Measurements from ENCODE around the gene CUL4A. TPM values are rescaled to one million over a fixed set of nuclear protein-coding genes. Genes with fewer than 3 reads are reported as not detected.

The CUL4A gene
- total and polyA plus RNA-seq, 9 of the 15 experiments (the other 6 are each of a cell fraction or from before 2014, with no cell fraction given), result 21.1 to 92.0 (median 63.2) TPM

- H3K79me2 ChIP-seq (ENCODE audit: control insufficient read depth, insufficient read depth, low read length), result peaks cover 59% of the 10 kb centered on the region
Observed at GRCh38 chr13:113224486-113224885, 15.1 kb downstream of the CUL4A start.

GRCh38 chr13:113225515-113225914, 16.1 kb downstream of the CUL4A start:
- WGBS (ENCODE audit: insufficient coverage, low coverage, missing lambda C conversion rate), result 93% methylated on average over 4 of the region's 7 CpGs
- Histone ChIP-seq H3K9ac (ENCODE audit: insufficient read depth in 1 of 2, low read depth in 2 of 2, low read length in 2 of 2) (no peak overlapping the region), H3K9me1 (ENCODE audit: control insufficient read depth, insufficient read depth, low read length) (peaks cover 7% of the 10 kb centered on the region), H2AFZ (ENCODE audit: low read depth, low read length) (no peak overlapping the region), H3K4me2 (ENCODE audit: insufficient read depth, low read length) (no peak overlapping the region), H3K4me3 (no peak overlapping the region), H3K9me3 (replicated peaks; ENCODE audit: control insufficient read depth, insufficient read depth, low read depth, low read length) (no peaks in the 10 kb centered on the region), H3K36me3 (ENCODE audit: control insufficient read depth, insufficient read depth, low read length) (peaks cover 90% of the 10 kb centered on the region), H3K27ac (ENCODE audit: extremely low read depth, low read depth, low read length) (no peak overlapping the region), H4K20me1 (replicated peaks; ENCODE audit: control insufficient read depth, insufficient read depth, low read length) (peaks cover 9% of the 10 kb centered on the region; the same call in 1 of the 2 replicates), H3K79me2 (ENCODE audit: control insufficient read depth, insufficient read depth, low read length) (peaks cover 48% of the 10 kb centered on the region), H3K4me1 (replicated peaks in 1 of 2; ENCODE audit: control insufficient read depth in 2 of 2, insufficient read depth in 2 of 2, low read length in 2 of 2) (peaks cover 8 to 13% of the 10 kb centered on the region in 2 experiments; a peak in 4 of 5 replicates), H3K27me3 (ENCODE audit: control insufficient read depth in 2 of 2, insufficient read depth in 2 of 2, low read length in 2 of 2) (no peaks in the 10 kb centered on the region)
- POLR2A ChIA-PET, result interaction anchor here (0.6 to 1.1 kb wide), 2 partner anchors 9 to 175 kb away, joined by 3 read pairs; no protein-coding TSS in a partner anchor
- CTCF ChIA-PET (ENCODE audit: low intra/inter-chr PET ratio), result no interaction called here
- FAIRE-seq, result no peak
- ATAC-seq, result no peak
- no peak for DNase-seq (ENCODE audit: extremely low read depth in 1 of 4, low spot score in 3 of 4)
- intact Hi-C loops (cut with micrococcal nuclease) (no loop called here), in situ Hi-C loops (cut with MboI) (no loop called here)
- no TSS peak for BruUV-seq (replicated peaks)
- TF ChIP-seq ELF4 (CRISPR knock-in tag; IDR thresholded peaks at IDR 0.05), result no peak
- no peak for TF ChIP-seq GATAD2B (IDR thresholded peaks at IDR 0.05; ENCODE audit: borderline replicate concordance)
- no peak for TF ChIP-seq ZBTB2 (IDR thresholded peaks at IDR 0.05)
- no peak for TF ChIP-seq ZNF311 (CRISPR knock-in tag; IDR thresholded peaks at IDR 0.05)
- no peak for TF ChIP-seq ETV5 (CRISPR knock-in tag; IDR thresholded peaks at IDR 0.05; ENCODE audit: low read depth)
- TF ChIP-seq HNRNPL (IDR thresholded peaks at IDR 0.05; ENCODE audit: low read depth, low read length), result no peak
- no peak for TF ChIP-seq FOSL1 (tag; conservative IDR thresholded peaks at IDR 0.05)
- TF ChIP-seq RREB1 (CRISPR knock-in tag; IDR thresholded peaks at IDR 0.05), result no peak

More at GRCh38 chr13:113224486-113224885, 15.1 kb downstream of the CUL4A start:
- Histone ChIP-seq H3K27me3 (ENCODE audit: control insufficient read depth in 2 of 2, insufficient read depth in 2 of 2, low read length in 2 of 2) (no peaks in the 10 kb centered on the region), H3K9me1 (ENCODE audit: control insufficient read depth, insufficient read depth, low read length) (peaks cover 7% of the 10 kb centered on the region), H4K20me1 (replicated peaks; ENCODE audit: control insufficient read depth, insufficient read depth, low read length) (peaks cover 10% of the 10 kb centered on the region), H3K4me2 (ENCODE audit: insufficient read depth, low read length) (no peak overlapping the region), H3K36me3 (ENCODE audit: control insufficient read depth, insufficient read depth, low read length) (peaks cover 88% of the 10 kb centered on the region), H2AFZ (ENCODE audit: low read depth, low read length) (no peak overlapping the region), H3K27ac (ENCODE audit: extremely low read depth, low read depth, low read length) (no peak overlapping the region), H3K4me1 (replicated peaks in 1 of 2; ENCODE audit: control insufficient read depth in 2 of 2, insufficient read depth in 2 of 2, low read length in 2 of 2) (peaks cover 18 to 19% of the 10 kb centered on the region in 2 experiments), H3K9ac (ENCODE audit: insufficient read depth in 1 of 2, low read depth in 2 of 2, low read length in 2 of 2) (no peak overlapping the region), H3K4me3 (no peak overlapping the region), H3K9me3 (replicated peaks; ENCODE audit: control insufficient read depth, insufficient read depth, low read depth, low read length) (no peaks in the 10 kb centered on the region)
- BruUV-seq (replicated peaks), result no TSS peak
- no peak for TF ChIP-seq CCAR2 (IDR thresholded peaks at IDR 0.05; ENCODE audit: low read depth, low read length)
- peak; percentile 5; the same call in 1 of the 2 replicates for TF ChIP-seq NFIX (CRISPR knock-in tag; IDR thresholded peaks at IDR 0.05; ENCODE audit: low read depth)
- TF ChIP-seq NFIC (IDR thresholded peaks at IDR 0.05), result peak; percentile 87
- in situ Hi-C loops (cut with MboI), result no loop called here
- no peak for ATAC-seq
- no peak for FAIRE-seq
- CTCF ChIA-PET (ENCODE audit: low intra/inter-chr PET ratio), result no interaction called here
- DNase-seq (ENCODE audit: extremely low read depth in 1 of 4, low spot score in 3 of 4), result no peak
- intact Hi-C loops (cut with micrococcal nuclease), result no loop called here
- POLR2A ChIA-PET, result interaction anchor here (0.9 kb wide), 1 partner anchor 11 kb away, joined by 3 read pairs; no protein-coding TSS in a partner anchor
- 68% methylated on average over 8 of the region's 10 CpGs for WGBS (ENCODE audit: insufficient coverage, low coverage, missing lambda C conversion rate)

All from K562 (cell line).